Hematopoietic multipotent progenitor cell (in vitro differentiated cells): ENCODE measurements around the gene MTMR4. TPM values are rescaled to one million over a fixed set of nuclear protein-coding genes. Genes with fewer than 3 reads are reported as not detected.
"Not testable (repeated sequence)": the region's sequence is repeated elsewhere in the genome, so short reads cannot be mapped to it uniquely, and the experiment has no call there.

Source experiments
- DNase-seq, 3 donors: peaks; one replicate each; pipeline ENCODE4 v3.0.0-alpha.2; 2011 to 2015; ENCODE audit warnings: low read depth in 2 of 3, low spot score in 2 of 3
- total RNA-seq: library from RNA; depleted of rRNA; stranded (reverse); fragments of >200 nt; gene quantifications from one replicate; pipeline ENCODE4 v1.2.3, GENCODE V29; 2012

The MTMR4 gene
- total RNA-seq, 1 donor = 55.2 TPM

- no peak for DNase-seq
Measured at GRCh38 chr17:58493506-58493905, 20.9 kb downstream of the MTMR4 start.

DNA sequence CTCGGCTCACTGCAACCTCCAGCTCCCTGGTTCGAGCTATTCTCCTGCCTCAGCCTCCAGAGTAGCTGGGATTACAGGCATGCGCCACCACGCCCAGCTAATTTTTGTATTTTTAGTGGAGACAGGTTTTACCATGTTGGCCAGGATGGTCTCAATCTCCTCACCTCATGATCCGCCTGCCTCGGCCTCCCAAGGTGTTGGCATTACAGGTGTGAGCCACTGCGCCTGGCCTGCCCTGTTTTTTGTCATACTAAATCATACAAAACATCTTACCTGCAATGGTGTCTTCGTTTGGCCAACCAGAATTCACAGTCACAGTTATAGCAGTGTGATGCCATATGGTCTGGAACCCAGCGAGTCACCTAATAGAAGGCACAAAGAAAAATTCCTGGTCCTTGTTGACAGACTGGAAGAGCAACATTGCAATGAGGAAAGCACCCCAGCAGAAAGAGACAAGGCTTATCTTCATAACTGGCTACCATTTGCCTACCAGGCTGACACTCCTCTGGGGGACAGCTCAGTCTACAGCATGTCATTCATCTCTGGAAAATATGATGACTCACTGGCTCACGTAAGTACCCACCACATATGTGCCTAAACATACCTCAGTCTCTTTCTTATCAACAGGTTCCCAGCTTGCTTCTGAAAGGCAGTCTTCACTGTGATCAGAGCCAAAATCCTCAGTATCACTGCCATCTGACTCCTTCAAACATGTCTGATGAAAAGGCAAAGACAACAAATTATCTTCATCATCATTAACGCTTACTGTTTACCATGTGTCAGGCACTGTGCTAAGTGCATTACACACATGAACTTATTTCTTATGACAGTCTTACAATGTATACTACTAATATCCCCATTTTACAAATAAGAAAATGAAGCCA, 22.0 kb downstream of the MTMR4 start:
- DNase-seq = no peak

GRCh38 chr17:58491510-58492045, 22.9 kb downstream of the MTMR4 start:
- DNase-seq = no peak

DNA sequence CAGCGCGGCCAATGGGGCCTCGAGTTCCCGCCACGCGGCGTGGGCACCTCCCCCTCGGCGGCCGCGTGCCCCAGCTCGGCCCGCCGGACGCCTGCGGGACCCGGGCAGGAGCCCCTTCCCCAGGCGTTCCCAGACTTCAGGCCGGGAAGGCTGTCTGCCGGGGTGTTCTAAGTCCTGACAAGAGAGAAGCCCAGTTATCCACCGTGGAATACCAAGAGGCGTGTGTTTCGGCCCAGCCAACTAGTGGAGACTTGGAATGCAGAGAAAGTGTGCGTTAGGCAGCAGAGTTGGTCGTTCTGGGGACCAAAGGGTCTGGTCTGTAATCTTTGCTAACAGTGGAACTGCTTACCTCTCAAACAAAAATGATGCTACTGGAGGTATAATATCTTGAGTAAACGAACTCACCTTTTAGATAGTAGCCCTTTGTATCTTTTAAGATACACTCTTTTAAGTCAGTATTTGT, 26.0 kb downstream of the MTMR4 start:
- no peak for DNase-seq

DNA sequence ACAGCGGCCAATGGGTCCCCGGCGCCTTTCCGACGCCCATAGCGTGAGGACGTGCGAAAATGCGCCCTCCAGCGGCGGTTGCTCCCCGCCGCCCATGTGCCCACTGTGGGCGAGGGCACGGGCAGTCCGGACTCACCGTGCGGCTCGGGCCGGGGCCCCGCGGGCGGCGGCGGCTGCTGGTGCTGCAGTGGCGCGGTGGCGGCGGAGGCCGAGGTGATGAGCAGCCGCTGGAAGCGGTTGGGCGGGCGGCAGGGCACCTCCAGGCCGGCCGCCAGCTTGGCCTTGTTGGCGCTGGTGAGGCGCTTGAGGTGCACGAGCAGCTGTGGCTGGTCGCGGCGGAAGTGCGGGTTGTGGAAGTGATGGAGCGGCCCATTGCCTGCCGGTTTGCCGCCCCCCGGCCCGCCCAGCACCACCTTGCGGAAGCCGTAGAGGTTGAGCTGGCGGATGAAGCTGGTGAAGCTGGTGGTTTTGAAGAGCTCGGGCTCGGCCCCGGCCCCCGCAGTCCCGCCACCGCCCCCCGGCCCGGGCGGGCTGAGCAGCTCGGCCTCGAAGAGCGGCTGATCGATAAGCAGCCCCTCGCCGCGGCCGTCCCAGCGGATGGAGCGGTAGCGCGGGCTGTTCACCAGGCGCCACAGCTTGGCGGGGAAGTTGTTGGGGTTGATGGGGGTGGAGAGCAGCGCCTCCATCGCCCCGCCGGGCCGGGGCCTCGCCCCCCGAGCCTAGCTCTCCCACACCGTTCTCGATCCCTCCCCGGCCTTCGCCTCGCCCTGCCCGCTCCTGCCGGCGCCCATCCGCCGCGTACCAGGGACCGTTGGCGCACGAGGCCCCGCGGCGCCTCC, 26.6 kb downstream of the MTMR4 start, which contains the start of gene HSF5:
HSF5 (minus strand) TSS at position 820 of the 839 bp plus-strand sequence; CDS start at position 686, 134 bp downstream.
- peak; percentile 46 to 90 (median 89) for DNase-seq

GRCh38 chr17:58484600-58484999, 29.8 kb downstream of the MTMR4 start:
- DNase-seq = no peak

- DNase-seq = not testable (repeated sequence)
Measured at GRCh38 chr17:58481798-58482197, 32.6 kb downstream of the MTMR4 start.

DNA sequence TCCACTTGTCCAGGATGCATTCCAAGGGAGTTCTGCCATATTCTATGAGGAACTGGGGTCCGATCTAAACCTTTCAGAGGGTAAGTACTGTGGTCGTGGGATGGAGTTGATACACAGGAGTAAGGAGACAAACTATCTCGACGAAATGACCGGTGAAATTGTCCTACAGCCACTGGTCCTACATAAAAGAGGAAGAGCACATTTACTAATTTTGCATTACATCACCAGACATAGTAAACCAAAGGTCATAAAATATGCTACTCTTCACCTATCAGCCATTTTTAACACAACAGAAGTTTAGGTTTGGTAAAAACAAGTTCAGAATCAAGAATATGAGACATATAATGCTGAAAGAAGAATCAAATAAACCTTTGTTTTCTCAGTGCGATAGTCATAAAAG, 34.3 kb downstream of the MTMR4 start:
- DNase-seq = no peak

DNA sequence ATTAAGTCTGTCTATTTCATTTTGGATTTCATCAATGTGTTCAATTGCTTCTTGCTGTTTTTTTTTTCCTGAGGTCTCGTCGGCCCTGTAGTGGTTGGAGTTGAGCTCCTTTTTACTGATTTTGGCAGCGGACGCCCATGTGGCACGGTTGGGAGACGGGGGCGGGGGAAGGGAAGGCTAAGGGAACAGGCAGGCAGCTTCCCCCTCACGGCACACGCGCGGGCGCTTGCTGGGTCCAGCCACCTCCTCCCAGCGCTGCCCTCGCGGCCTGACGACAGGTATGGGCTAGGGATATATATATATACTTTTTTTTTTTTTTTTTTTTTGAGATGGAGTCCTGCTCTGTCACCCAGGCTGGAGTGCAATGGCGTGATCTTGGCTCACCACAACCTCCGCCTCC, 37.6 kb downstream of the MTMR4 start:
- no peak for DNase-seq

- no peak for DNase-seq
Measured at GRCh38 chr17:58475985-58476384, 38.5 kb downstream of the MTMR4 start.

DNA sequence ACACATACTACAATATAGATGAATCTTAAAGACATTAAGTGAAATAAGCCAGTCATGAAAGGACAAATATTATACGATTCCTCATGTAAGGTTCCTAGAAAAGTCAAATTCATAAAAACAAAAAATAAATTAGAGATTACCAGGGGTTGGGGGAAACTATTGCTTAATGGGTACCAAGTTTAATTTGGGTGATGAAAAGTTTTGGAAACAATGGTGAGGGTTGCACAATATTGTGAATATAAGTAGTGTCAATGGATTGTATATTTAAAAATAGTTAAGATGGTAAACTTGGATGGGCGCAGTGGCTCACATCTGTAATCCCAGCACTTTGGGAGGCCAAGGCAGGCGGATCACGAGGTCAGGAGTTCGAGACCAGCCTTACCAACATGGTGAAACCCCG, 44.1 kb downstream of the MTMR4 start:
- DNase-seq = no peak

DNA sequence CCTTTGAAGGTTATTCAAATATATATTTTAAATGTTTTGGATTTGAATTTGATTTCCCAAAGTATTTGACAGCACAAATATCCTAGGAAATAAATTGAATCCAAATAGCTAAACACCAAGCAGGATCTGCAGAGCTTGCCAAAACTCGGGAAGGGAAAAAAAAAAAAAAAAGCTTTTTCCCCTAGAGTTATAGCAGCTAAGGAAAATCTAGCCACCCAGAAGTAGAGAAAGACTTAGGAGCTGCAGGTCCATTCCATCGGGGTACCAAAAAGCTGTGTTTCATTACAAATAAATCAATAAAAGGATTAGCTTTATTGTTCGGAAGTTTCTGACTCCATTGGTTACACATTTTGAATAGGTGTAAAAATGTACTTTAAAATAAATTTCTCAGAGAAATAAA, 45.5 kb downstream of the MTMR4 start:
- DNase-seq = no peak

DNA sequence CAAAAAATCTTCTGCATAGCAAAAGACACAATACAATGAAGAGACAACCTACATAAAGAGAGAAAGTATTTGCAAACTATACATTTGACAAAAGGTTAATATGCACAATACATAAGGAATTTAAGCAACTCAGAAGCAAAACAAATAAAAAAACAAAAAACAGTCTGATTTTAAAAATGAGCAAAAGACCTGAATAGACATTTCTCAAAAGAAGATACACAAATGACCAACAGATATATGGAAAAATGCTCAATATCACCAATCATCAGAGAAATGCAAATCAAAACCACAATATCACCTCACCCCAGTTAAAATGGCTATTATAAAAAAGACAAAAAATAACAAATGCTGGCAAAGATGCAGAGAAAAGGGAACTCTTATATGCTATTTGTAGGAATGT, 58.9 kb downstream of the MTMR4 start:
- DNase-seq = no peak

- no peak for DNase-seq
Measured at GRCh38 chr17:58452738-58453137, 61.7 kb downstream of the MTMR4 start.

GRCh38 chr17:58447039-58447975, 67.1 kb downstream of the MTMR4 start:
- DNase-seq = peak; percentile 3 to 81 (median 66)

- DNase-seq = no peak
Measured at GRCh38 chr17:58446086-58446485, 68.4 kb downstream of the MTMR4 start.
